ENCODE data around the gene KIAA1614. TPM values are rescaled to one million over a fixed set of nuclear protein-coding genes. Genes with fewer than 3 reads are reported as not detected.

The KIAA1614 gene
- total RNA-seq, 2 experiments from 2014 or later: 0.06 to 0.80 TPM

DNA sequence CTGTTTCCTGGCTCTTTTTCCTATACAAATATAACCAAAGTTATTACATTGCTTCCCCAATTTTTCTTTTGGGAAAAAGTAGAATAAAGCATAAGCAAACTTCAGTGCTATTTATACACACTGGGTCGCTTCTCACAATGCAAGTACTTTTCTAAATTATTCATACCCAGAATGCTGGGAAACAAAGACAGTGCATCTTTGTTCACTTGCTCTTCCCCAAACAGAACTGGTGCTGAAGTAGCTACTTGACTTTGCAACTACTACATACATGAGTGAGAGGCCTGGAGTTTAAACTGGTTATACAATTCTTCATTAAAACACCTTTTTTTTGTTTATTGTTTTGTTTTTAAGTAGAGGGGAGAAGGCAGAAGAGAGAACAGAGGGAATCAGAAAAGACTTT, 69.7 kb downstream of the KIAA1614 start:
- intact Hi-C loops (cut with micrococcal nuclease; ENCODE audit: unreplicated experiment): no loop called here
- CTCF ChIA-PET (ENCODE audit: unreplicated experiment): no interaction called here

DNA sequence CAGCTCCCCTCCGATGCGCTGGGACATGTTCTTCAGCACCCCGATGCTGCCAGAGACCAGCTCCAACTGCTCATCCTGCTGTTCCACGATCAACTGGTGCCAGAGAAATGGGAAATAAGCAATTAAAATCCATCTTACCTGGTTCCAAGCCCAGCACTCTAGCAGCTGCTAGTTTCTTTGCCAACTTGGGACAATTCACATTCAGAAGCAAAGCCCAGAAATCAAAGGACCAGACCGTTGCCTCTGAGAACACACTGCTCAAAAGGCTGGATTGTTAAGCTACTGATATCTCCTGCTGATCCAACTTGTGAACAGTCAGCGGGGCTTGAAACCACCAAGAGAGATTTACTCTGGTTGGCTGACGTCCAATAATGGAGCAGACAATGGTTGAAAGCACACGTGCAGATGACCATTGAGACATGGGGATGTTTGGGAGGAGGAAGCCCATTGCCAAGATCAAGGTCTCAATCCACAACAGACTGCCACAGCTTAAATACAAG, 75.6 kb downstream of the KIAA1614 start:
- Histone ChIP-seq H3K9me3 (ENCODE audit: low read length) (no peaks in the 10 kb centered on the region), H3K27ac (ENCODE audit: low read depth, low read length, poor library complexity, severe bottlenecking) (no peak overlapping the region), H4K20me1 (ENCODE audit: insufficient read depth, low read length) (no peaks in the 10 kb centered on the region), H3K36me3 (ENCODE audit: insufficient read depth, low read length) (peaks cover 75% of the 10 kb centered on the region), H3K4me2 (ENCODE audit: low read length) (no peak overlapping the region), H3K4me3 (ENCODE audit: low read depth, low read length, poor library complexity, severe bottlenecking) (no peak overlapping the region), H3K4me1 (ENCODE audit: insufficient read depth, low read length, poor library complexity, severe bottlenecking) (no peaks in the 10 kb centered on the region), H2AFZ (ENCODE audit: low read length) (no peak overlapping the region), H3K9me2 (ENCODE audit: insufficient read depth, low read length) (no peaks in the 10 kb centered on the region), H3K79me2 (ENCODE audit: insufficient read depth, low read depth, low read length) (no peaks in the 10 kb centered on the region)
- intact Hi-C loops (cut with micrococcal nuclease; ENCODE audit: unreplicated experiment): no loop called here
- POLR2A ChIA-PET: interaction anchor here (1.4 kb wide), 2 partner anchors 20 to 27 kb away, joined by 3 to 4 read pairs; no protein-coding TSS in a partner anchor
- CTCF ChIA-PET (ENCODE audit: unreplicated experiment): interaction anchor here (0.6 kb wide), 1 partner anchor 466 kb away, joined by 3 read pairs; no protein-coding TSS in a partner anchor
- TF ChIP-seq, protein P1, sequence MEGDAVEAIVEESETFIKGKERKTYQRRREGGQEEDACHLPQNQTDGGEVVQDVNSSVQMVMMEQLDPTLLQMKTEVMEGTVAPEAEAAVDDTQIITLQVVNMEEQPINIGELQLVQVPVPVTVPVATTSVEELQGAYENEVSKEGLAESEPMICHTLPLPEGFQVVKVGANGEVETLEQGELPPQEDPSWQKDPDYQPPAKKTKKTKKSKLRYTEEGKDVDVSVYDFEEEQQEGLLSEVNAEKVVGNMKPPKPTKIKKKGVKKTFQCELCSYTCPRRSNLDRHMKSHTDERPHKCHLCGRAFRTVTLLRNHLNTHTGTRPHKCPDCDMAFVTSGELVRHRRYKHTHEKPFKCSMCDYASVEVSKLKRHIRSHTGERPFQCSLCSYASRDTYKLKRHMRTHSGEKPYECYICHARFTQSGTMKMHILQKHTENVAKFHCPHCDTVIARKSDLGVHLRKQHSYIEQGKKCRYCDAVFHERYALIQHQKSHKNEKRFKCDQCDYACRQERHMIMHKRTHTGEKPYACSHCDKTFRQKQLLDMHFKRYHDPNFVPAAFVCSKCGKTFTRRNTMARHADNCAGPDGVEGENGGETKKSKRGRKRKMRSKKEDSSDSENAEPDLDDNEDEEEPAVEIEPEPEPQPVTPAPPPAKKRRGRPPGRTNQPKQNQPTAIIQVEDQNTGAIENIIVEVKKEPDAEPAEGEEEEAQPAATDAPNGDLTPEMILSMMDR (conservative IDR thresholded peaks at IDR 0.05; ENCODE audit: low read length): no peak
- no peak for TF ChIP-seq EZH2phosphoT487 (IDR thresholded peaks at IDR 0.05; ENCODE audit: borderline replicate concordance, low read depth, low read length)
- DNase-seq (ENCODE audit: low spot score): no peak
- no TSS peak for BruUV-seq (replicated peaks)

More for the DNA sequence above, 69.7 kb downstream of the KIAA1614 start:
- DNase-seq (ENCODE audit: low spot score): no peak
- POLR2A ChIA-PET: no interaction called here
- no peaks in the 10 kb centered on the region for H3K4me1 ChIP-seq (ENCODE audit: insufficient read depth, low read length, poor library complexity, severe bottlenecking)
- no peaks in the 10 kb centered on the region for H4K20me1 ChIP-seq (ENCODE audit: insufficient read depth, low read length)
- no peak overlapping the region for H2AFZ ChIP-seq (ENCODE audit: low read length)
- peaks cover 50% of the 10 kb centered on the region for H3K36me3 ChIP-seq (ENCODE audit: insufficient read depth, low read length)
- H3K4me2 ChIP-seq (ENCODE audit: low read length): no peak overlapping the region; the same call in 1 of the 2 replicates
- no TSS peak for BruUV-seq (replicated peaks)
- no peak overlapping the region for H3K27ac ChIP-seq (ENCODE audit: low read depth, low read length, poor library complexity, severe bottlenecking)
- H3K9me3 ChIP-seq (ENCODE audit: low read length): no peaks in the 10 kb centered on the region
- H3K79me2 ChIP-seq (ENCODE audit: insufficient read depth, low read depth, low read length): no peaks in the 10 kb centered on the region
- H3K9me2 ChIP-seq (ENCODE audit: insufficient read depth, low read length): no peaks in the 10 kb centered on the region
- TF ChIP-seq, protein P1 (conservative IDR thresholded peaks at IDR 0.05; ENCODE audit: low read length): no peak
- TF ChIP-seq EZH2phosphoT487 (IDR thresholded peaks at IDR 0.05; ENCODE audit: borderline replicate concordance, low read depth, low read length): no peak
- no peak overlapping the region for H3K4me3 ChIP-seq (ENCODE audit: low read depth, low read length, poor library complexity, severe bottlenecking)

DNA sequence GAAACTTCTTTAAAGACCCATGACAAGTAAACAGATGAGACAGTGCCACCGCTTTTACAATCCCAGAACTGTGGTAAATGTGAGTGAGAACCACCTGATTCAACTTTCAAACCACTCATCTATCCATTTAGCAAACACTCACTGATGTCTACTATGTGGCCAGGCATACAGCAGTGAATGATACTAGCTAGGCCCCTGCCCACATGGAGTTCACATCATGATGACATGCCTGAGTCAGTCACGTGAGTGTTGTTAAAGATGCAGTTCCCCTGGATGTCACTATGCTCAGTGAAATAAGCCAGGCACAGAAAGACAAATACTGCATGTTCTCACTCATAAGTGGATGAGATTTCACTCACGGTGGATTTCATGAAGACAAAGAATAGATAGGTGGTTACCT, 81.6 kb downstream of the KIAA1614 start:
- no peaks in the 10 kb centered on the region for H3K9me3 ChIP-seq (ENCODE audit: low read length)
- no TSS peak for BruUV-seq (replicated peaks)
- H3K4me1 ChIP-seq (ENCODE audit: insufficient read depth, low read length, poor library complexity, severe bottlenecking): no peaks in the 10 kb centered on the region
- no peak overlapping the region for H2AFZ ChIP-seq (ENCODE audit: low read length)
- H3K27ac ChIP-seq (ENCODE audit: low read depth, low read length, poor library complexity, severe bottlenecking): no peak overlapping the region
- TF ChIP-seq, protein P1 (conservative IDR thresholded peaks at IDR 0.05; ENCODE audit: low read length): no peak
- TF ChIP-seq EZH2phosphoT487 (IDR thresholded peaks at IDR 0.05; ENCODE audit: borderline replicate concordance, low read depth, low read length): no peak
- no peaks in the 10 kb centered on the region for H3K9me2 ChIP-seq (ENCODE audit: insufficient read depth, low read length)
- no peak overlapping the region for H3K4me2 ChIP-seq (ENCODE audit: low read length)
- intact Hi-C loops (cut with micrococcal nuclease; ENCODE audit: unreplicated experiment): no loop called here
- POLR2A ChIA-PET: no interaction called here
- CTCF ChIA-PET (ENCODE audit: unreplicated experiment): no interaction called here
- H3K4me3 ChIP-seq (ENCODE audit: low read depth, low read length, poor library complexity, severe bottlenecking): no peak overlapping the region
- H4K20me1 ChIP-seq (ENCODE audit: insufficient read depth, low read length): no peaks in the 10 kb centered on the region
- H3K79me2 ChIP-seq (ENCODE audit: insufficient read depth, low read depth, low read length): no peaks in the 10 kb centered on the region
- H3K36me3 ChIP-seq (ENCODE audit: insufficient read depth, low read length): peaks cover 51% of the 10 kb centered on the region
- DNase-seq (ENCODE audit: low spot score): no peak
